GM19043 (cell line): ENCODE data around the gene SLC22A14.
"Not testable (repeated sequence)": the region's sequence is repeated elsewhere in the genome, so short reads cannot be mapped to it uniquely, and the experiment has no call there.

Experiments used
- ATAC-seq: cut with Tn5 transposase; IDR thresholded peaks from one replicate; pipeline ENCODE4 v1.9.1; 2021; ENCODE audit warnings: low read depth; ENCODE audit not compliant: unreplicated experiment

SLC22A14 gene

DNA sequence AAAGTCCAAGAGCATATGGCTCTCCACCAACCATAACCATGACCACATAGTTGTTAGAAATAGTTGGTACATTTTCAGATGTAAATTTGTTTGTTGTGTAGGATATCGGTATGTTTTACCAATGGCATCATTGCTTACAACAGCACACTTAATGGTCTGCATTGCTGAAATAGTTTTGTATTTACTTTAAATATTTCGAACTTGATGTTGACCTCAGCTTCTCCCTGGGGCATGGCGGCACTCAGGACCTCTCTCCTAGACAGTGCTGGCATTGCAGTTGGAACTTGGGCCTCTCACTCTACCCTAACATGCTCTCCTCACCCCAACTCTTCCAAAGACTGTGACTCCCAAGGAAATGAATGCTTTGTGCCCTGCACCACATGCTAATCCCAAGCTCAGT is 11.5 kb upstream of the SLC22A14 start:
- no peak for ATAC-seq

DNA sequence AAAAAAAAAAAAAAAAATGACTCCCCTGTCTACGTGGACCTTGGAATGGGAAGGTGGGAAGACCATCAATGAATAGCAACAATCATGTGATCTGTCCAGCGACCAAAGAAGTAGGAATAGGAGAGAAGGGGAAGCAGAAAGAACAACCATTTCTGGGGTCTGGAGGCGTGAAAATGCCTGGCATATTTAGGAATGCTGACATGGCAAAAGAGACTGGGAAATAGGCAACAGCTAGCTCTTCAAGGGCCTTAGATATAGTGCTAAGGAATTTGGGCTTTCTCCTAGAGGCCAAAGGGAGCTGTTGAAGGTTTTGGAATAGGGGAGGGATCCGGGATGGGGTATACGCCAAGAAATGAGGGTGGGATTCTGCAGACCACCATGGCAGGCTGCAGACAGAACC is 10.5 kb upstream of the SLC22A14 start:
- ATAC-seq: no peak

GRCh38 chr3:38274864-38275649 is 7.0 kb upstream of the SLC22A14 start:
- no peak for ATAC-seq

DNA sequence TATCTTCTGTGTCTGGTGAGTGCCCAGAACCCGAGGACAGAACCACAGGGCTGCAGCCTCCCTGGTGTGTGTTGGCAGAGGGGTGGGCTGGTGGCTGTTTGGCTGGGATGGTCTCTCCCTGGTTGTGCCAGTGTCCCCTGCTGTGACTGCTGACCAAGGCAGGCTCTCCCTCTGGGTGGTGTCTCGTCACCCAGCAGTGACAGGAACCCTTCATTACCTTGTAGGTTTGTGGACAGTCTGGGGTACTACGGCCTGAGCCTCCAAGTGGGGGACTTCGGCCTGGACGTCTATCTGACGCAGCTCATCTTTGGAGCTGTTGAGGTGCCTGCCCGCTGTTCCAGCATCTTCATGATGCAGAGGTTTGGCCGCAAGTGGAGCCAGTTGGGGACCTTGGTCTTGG is 6.4 kb upstream of the SLC22A14 start:
- no peak for ATAC-seq

DNA sequence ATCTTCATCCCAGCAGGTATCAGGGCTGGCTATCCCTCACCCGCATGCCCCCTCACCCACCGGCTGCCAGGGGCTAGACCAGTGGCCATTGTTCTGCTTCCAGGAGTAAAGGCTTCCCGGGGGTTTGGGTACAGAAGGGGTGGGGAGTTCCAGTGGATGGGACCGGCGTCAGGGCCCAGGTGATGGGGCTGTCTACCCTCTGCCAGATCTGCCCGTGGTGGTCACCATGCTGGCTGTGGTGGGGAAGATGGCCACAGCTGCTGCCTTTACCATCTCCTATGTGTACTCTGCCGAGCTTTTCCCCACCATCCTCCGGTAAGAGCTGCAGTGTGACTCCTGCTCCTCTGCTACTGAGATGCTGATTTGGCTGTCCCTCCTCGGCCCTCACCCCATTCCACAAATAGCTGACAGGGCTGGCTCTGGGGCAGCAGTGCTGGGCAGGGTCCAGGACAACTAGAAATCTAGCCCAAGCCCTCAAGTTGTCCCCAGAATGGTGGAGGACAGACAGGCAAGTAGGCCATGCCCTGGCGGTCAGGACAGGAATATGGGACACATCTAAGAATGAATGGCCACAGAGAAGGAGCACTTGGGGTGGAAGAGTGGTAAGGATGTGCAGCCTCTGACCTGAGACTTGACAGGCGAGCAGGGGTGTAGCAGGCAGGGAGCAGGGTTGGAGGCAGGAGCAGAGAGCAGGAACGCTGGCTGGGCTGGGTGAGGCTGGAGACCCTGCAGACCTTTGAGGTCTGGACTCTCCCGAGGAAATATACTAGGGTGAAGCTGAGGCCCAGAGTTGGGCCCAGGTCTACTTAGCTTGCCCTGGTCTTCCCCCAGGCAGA is 5.8 kb upstream of the SLC22A14 start:
- no peak for ATAC-seq

DNA sequence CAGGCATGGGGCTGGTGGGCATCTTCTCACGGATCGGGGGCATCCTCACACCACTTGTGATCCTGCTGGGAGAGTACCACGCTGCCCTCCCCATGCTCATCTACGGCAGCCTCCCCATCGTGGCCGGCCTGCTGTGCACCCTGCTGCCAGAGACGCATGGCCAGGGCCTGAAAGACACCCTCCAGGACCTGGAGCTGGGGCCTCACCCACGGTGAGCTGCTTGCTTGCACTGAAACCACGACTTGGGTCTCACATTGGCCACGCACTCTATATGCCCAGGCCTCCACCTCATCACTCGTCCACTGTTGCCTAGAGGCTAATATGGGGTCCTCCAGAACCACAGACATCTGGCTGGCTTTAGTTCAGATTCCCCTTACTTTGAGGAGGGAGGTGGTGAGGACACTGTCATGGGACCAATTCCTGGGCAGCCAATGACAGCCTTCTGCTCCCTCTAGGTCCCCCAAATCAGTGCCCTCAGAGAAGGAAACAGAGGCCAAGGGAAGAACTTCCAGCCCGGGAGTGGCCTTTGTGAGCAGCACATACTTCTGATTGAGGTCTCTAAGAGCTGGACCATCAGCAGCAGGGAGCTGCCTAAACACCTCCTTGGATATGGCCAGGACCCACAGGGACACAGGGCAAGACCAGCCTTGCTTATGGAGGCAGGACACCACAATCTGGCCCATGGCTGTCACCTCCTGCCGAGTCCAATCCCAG is 5.0 kb upstream of the SLC22A14 start:
- ATAC-seq: no peak

- ATAC-seq: no peak
Observed at GRCh38 chr3:38278841-38279240, 3.3 kb upstream of the SLC22A14 start.

DNA sequence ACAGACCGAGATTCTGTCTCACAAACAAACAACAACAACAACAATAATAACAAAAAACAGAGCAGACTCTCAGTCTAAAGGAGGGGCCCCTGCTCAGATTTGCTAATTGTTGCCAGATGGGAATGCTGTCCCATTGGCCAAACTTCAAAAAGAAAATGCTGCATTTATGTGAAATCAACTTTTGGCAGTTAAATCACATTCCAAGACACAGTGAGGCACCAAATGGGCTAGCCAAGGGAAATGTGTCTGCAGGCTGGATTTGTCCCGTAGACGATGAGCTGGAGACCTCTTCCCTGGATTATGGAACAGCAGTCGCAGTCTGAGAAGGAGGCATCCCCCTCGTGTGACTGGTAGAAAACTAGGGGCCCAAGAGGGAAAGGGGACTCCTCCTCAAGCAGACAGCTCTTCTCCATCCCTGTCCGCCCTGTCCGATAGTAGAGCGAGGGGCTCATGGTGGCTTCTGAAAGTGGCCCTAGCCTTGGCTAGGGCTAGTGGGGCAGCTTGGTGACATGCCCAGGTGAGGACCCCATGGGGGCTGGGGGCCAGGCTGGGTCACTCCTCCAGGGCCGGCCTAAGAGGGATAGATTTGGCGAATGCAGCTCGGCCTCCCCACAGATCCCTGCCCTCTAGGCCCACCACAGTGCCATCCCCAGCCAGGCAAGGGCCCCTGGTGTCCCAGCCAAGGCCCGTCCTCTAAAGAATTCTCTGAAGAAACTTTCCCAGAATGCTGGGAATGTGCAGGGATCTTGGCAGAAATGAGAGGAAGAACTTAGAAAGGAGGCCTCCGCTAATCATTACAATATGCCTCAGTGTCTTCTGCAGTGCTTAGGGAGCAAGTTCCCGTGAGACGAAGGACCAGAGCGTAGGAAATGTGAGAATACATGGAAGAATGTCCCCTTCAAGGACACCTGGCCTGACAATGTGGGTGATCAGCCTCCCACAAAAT is 2.0 kb downstream of the SLC22A14 start:
- ATAC-seq: no peak

GRCh38 chr3:38284756-38285150 is 2.7 kb downstream of the SLC22A14 start:
- ATAC-seq: no peak

- not testable (repeated sequence) for ATAC-seq
Observed at GRCh38 chr3:38289286-38290217, 7.5 kb downstream of the SLC22A14 start.

GRCh38 chr3:38297053-38297452 is 15.0 kb downstream of the SLC22A14 start:
- ATAC-seq: not testable (repeated sequence)

GRCh38 chr3:38297537-38297936 is 15.4 kb downstream of the SLC22A14 start:
- ATAC-seq: no peak

DNA sequence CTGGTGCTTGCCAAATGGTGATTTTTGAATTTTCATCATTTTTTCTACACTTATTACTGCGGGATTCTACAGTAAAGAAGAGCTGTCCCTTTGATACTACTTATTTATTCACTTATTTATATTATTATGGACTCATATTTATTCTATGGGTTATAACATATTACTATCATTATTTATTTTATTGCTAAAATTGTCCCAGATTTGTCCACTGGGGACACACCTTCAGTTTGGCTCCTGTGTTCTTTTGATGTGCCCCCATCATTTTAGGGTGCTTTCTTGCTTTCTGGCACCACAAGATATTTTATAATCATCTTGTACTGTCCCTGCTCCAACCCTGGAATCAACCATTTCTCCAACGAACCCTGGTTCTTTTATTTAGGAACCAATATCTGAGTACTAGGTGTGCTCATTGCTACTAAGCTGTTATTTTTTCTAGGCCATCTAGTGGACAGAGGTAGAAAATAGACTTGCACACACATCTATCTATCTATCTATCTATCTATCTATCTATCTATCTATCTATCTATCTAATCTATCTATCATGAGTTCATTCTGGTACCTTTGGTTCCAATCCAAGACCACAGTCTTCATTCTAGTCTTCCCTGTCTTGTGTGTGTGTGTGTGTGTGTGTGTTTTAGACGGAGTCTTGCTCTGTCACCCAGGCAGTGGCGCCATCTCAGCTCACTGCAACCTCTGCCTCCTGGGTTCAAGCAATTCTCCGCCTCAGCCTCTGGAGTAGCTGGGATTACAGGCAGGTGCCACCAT is 16.0 kb downstream of the SLC22A14 start:
- ATAC-seq: no peak

- ATAC-seq: no peak
Observed at GRCh38 chr3:38306941-38307340, 24.8 kb downstream of the SLC22A14 start.

- ATAC-seq: no peak
Observed at GRCh38 chr3:38307599-38307998, 25.5 kb downstream of the SLC22A14 start.

DNA sequence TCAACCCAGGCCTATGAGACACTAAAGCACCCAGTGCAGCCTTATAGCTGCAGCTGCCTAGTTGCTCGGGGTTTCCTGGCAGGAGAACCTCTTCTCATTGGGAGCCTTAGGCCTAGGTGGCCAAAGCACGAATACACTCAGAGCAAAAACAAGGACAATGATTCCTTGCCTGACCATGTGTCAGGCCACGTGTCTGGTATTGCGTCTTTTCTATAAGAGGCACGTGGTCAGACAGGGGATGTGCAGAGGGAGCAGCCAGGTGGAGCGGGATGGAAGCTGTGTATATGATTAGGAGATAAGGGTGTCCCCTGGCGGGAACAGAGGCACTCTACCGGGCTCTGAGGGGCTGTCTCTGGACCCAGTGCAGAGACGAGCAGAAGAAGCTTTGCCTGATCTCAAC is 26.4 kb downstream of the SLC22A14 start:
- no peak for ATAC-seq

DNA sequence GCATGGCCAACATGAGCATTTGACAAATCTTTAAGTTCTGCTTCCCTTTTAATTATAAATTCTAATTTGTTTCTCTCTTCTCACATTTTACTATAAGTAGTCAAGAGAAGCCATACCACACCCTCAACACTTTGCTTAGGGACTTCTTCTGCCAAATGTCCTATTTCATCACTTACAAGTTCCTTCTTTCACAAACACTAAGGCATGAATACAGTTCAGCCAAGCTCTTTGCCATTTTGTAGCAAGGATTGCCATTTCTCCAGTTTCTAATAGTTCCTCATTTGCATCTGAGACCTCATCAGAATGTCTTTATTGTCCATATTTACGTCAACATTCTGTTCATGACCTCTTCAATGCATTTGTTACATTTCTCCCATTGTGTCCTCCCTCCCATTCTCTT is 29.4 kb downstream of the SLC22A14 start:
- ATAC-seq: no peak

DNA sequence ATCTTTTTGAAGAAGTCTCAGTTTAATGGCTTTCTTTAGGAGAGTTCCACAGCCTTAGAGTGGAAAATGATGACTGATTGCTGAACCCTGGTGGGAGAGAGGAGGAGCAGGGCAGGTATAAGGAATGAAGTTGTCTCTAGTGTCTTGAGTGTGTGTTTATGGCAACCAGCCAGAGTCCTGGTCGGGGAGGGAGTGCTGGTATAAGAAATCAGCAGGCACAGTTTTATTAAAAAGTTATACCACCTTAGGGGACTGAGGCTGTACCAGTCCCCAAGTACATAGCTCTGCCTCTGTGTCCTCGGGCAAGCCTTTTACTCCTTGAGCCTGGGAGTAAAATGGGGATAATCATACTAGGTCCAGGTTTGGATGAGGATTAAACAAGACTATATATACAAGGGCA is 29.8 kb downstream of the SLC22A14 start:
- no peak for ATAC-seq
